ENCODE results near the gene TYMP. TPM values are rescaled to one million over a fixed set of nuclear protein-coding genes. Genes with fewer than 3 reads are reported as not detected.

Gene TYMP
- total and polyA plus RNA-seq, 10 of the 15 experiments (the other 5 are each of a cell fraction or from before 2014, with no cell fraction given), result 0.42 to 57.8 (median 24.6) TPM

DNA sequence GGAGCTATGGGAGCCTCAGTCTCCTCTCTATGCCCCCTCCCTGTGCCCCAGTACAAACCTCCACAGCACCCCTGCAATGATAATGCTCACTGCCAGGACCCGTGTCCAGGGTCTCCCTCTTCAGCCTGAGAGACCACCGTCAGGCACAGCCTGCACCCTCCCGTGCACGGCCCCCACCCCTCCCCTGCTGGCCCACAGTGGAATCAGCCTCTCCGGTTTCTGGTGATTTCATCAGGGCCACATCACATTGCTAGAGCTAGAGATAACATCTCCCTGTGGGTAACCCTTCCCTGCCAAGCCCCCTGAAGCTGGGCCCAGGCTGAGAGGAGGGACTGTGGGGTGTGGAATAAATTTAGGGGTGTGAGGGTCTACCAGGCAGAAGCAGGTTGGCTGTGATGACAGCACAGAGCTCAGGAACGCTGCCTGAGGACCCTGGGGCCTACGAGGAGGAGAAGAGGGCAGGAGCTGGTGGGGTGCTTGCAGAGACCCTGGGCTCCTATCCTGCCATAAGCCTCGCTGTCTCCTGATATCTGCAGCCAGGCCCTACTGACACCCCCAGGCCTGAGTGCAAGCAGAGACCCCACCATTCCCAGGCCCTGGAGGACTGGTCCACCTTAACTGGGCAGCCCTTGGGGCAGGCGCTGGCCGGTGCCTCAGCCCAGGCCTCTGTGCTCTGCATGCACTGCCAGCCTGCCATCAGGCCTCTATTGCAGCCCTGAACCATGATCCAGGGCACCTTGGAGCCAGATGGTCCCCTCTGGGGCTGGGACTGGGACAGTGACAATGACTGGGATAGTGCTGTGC, 15.9 kb upstream of the TYMP start, which contains the start of gene KLHDC7B:
Gene KLHDC7B (plus strand): TSS at position 378 of the 804 bp plus-strand sequence. CDS start 345 bp downstream, at position 723.
- Histone ChIP-seq H4K20me1 (ENCODE audit: control insufficient read depth, insufficient read depth) (no peaks in the 10 kb centered on the region), H3K36me3 (ENCODE audit: control insufficient read depth in 2 of 2, insufficient read depth in 2 of 2, low read length in 1 of 2) (no peaks in the 10 kb centered on the region), H3K9ac (ENCODE audit: control insufficient read depth, insufficient read depth, low read length) (peak within 1 kb of the TSS; percentile 51; the same call in 1 of the 2 replicates), H3K27ac (ENCODE audit: control insufficient read depth, insufficient read depth) (peak within 1 kb of the TSS; percentile 45; the same call in 1 of the 2 replicates), H3K27me3 (replicated peaks in 1 of 2; ENCODE audit: control insufficient read depth in 2 of 2, insufficient read depth in 2 of 2, low read length in 1 of 2) (peaks cover 0 to 1% of the 10 kb centered on the region in 2 experiments; a peak in 1 of 4 replicates), H3K4me3 (no peak within 1 kb of the TSS), H2AFZ (ENCODE audit: control insufficient read depth, low read depth, low read length) (no peak within 1 kb of the TSS), H3K79me2 (ENCODE audit: control insufficient read depth, insufficient read depth, low read length) (peaks cover 5% of the 10 kb centered on the region), H3K9me3 (replicated peaks; ENCODE audit: control insufficient read depth, insufficient read depth, low read length) (no peaks in the 10 kb centered on the region), H3K4me2 (ENCODE audit: control insufficient read depth, insufficient read depth) (peak within 1 kb of the TSS; percentile 31), H3K4me1 (ENCODE audit: control insufficient read depth, insufficient read depth, low read length) (peaks cover 37% of the 10 kb centered on the region)
- BruUV-seq (replicated peaks), result no TSS peak
- ATAC-seq (no peak), FAIRE-seq (no peak), DNase-seq (ENCODE audit: low read depth, low spot score) (no peak)
- intact Hi-C loops (cut with micrococcal nuclease; ENCODE audit: unreplicated experiment) (no loop called here), in situ Hi-C loops (cut with MboI) (no loop called here)
- POLR2A ChIA-PET, result interaction anchor here (1.0 to 2.1 kb wide), 6 partner anchors 11 to 38 kb away, joined by 3 to 15 read pairs (median 5); partner anchors contain the start of genes LMF2, SCO2, SYCE3 and TYMP
- 83% methylated on average over 10 of the region's 10 CpGs for WGBS (ENCODE audit: insufficient coverage, insufficient replicate concordance, low lambda C conversion rate, missing lambda C conversion rate)
- TF ChIP-seq DPF2 (IDR thresholded peaks at IDR 0.05) (no peak), POLR2A (IDR thresholded peaks at IDR 0.05; ENCODE audit: low read depth, low read length) (0 out of 2 replicates have a peak, but pooled peaks have one; percentile 10)
- TF ChIP-seq, protein P1, sequence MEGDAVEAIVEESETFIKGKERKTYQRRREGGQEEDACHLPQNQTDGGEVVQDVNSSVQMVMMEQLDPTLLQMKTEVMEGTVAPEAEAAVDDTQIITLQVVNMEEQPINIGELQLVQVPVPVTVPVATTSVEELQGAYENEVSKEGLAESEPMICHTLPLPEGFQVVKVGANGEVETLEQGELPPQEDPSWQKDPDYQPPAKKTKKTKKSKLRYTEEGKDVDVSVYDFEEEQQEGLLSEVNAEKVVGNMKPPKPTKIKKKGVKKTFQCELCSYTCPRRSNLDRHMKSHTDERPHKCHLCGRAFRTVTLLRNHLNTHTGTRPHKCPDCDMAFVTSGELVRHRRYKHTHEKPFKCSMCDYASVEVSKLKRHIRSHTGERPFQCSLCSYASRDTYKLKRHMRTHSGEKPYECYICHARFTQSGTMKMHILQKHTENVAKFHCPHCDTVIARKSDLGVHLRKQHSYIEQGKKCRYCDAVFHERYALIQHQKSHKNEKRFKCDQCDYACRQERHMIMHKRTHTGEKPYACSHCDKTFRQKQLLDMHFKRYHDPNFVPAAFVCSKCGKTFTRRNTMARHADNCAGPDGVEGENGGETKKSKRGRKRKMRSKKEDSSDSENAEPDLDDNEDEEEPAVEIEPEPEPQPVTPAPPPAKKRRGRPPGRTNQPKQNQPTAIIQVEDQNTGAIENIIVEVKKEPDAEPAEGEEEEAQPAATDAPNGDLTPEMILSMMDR (IDR thresholded peaks at IDR 0.05 in 2 of 3, conservative IDR thresholded peaks at IDR 0.05 in 1 of 3; ENCODE audit: control insufficient read depth in 2 of 3, extremely low read depth in 1 of 3, insufficient read depth in 1 of 3, low read depth in 3 of 3, low read length in 3 of 3), result peak in 2 of 3 experiments; percentile 17 to 20; a peak in 1 of 6 replicates
- SMC1A ChIA-PET (ENCODE audit: uncharacterized antibody, unreplicated experiment), result interaction anchor here (1.1 kb wide), 1 partner anchor 21 kb away, joined by 3 read pairs; no protein-coding TSS in a partner anchor
- RAD21 ChIA-PET (ENCODE audit: unreplicated experiment), result interaction anchor here (0.9 to 2.6 kb wide), 3 partner anchors 11 to 20 kb away, joined by 3 to 9 read pairs (median 4); partner anchors contain the start of gene SYCE3
- CTCF ChIA-PET, result interaction anchor here (0.9 to 2.4 kb wide), 4 partner anchors 12 to 75 kb away, joined by 3 to 13 read pairs (median 6); partner anchors contain the start of genes SCO2 and SYCE3
